NCI-H510A treated with DMSO at 0.1 percent for 48 hours (cell line): ENCODE measurements around the gene ZNF140.

Source experiments
- DNase-seq: peaks from one replicate; lab custom pipeline; 2025; lab: John Stamatoyannopoulos, UW

The ZNF140 gene

GRCh38 chr12:133130038-133130807 lies 49.5 kb downstream of the ZNF140 start, which contains the start of the genes ZNF10 and ZNF891:
TSS of gene ZNF10 (plus strand) at chr12:133130627. CDS start at chr12:133144493, 13,866 bp downstream.
TSS of gene ZNF891 (minus strand) at chr12:133130274. CDS start at chr12:133121918, 8,356 bp downstream.
- peak; percentile 93 for DNase-seq

GRCh38 chr12:133130808-133131128 lies 50.0 kb downstream of the ZNF140 start:
- no peak for DNase-seq

GRCh38 chr12:133135747-133136146 lies 55.0 kb downstream of the ZNF140 start:
- DNase-seq: no peak

GRCh38 chr12:133145981-133146380 lies 65.3 kb downstream of the ZNF140 start:
- DNase-seq: no peak

GRCh38 chr12:133156125-133156690 lies 75.5 kb downstream of the ZNF140 start:
- no peak for DNase-seq
